Activated CD8-positive, alpha-beta memory T cell treated with anti-CD3 and anti-CD28 coated beads, Interleukin-2, amount 10 ng/mL, durations not matched to agents 7 days and 5 days (primary cell): Measurements from ENCODE around the gene MSX2. TPM values are rescaled to one million over a fixed set of nuclear protein-coding genes. Genes with fewer than 3 reads are reported as not detected.

ENCODE experiments used
- ATAC-seq: fragments of 150-1000 bp; cut with Tn5 transposase; one replicate; pipeline ENCODE4 v1.10.0; 2021; ENCODE audit warnings: moderate library complexity
- CTCF ChIA-PET: fragments of 350-600 bp; sonication (Branson Sonifier 250); formaldehyde crosslinking; loops from one replicate; lab custom pipeline; 2021; ENCODE audit warnings: antibody characterized with exemption; lab: Charles Lee
- DNase-seq: peaks from one replicate; pipeline ENCODE4 v3.0.0-alpha.2; 2020
- H3K27ac Mint-ChIP-seq: one replicate; pipeline ENCODE4 v1.8.0; 2021; ENCODE audit warnings: mild to moderate bottlenecking, mixed read lengths
- H3K27me3 Mint-ChIP-seq: one replicate; pipeline ENCODE4 v1.8.0; 2021; ENCODE audit warnings: mixed read lengths
- H3K36me3 Mint-ChIP-seq: one replicate; pipeline ENCODE4 v1.8.0; 2021; ENCODE audit warnings: mild to moderate bottlenecking, mixed read lengths
- H3K4me1 Mint-ChIP-seq: one replicate; pipeline ENCODE4 v1.8.0; 2021; ENCODE audit warnings: mixed read lengths
- H3K4me3 Mint-ChIP-seq: one replicate; pipeline ENCODE4 v1.8.0; 2021; ENCODE audit warnings: mild to moderate bottlenecking, moderate library complexity, mixed read lengths
- H3K9me3 Mint-ChIP-seq: one replicate; pipeline ENCODE4 v1.8.0; 2022; ENCODE audit warnings: low read depth, mixed read lengths
- total RNA-seq, 2 experiments: library from RNA; stranded (reverse); gene quantifications; one replicate each; pipeline ENCODE4 v1.2.3, GENCODE V29; 2021

Gene MSX2
- total RNA-seq, 2 experiments from 2014 or later, result not detected

DNA sequence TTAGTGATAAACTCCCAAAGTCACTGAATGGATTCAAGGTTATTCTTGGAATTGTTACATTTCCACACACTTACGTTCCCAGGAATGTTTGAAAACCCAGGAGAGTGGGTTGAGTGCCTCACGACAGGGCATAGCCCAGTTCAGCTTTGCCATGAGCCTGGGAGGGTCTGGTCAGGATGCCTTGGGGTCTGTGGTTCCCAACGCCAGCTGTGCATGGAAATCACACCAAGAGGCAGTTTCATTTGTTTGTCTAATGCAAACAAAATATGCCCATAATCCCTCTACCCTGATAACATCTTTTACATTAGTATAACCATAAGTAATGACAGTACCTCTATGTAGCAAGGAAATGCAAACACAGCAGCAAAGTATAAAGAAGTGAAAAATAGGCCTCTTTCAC is 25.3 kb upstream of the MSX2 start:
- Mint-ChIP-seq H3K4me1 (no peaks in the 10 kb centered on the region), H3K27ac (no peak overlapping the region), H3K4me3 (no peak overlapping the region), H3K27me3 (peaks cover 8% of the 10 kb centered on the region), H3K9me3 (no peaks in the 10 kb centered on the region), H3K36me3 (no peaks in the 10 kb centered on the region)
- CTCF ChIA-PET, result no interaction called here
- DNase-seq (no peak), ATAC-seq (no peak)

DNA sequence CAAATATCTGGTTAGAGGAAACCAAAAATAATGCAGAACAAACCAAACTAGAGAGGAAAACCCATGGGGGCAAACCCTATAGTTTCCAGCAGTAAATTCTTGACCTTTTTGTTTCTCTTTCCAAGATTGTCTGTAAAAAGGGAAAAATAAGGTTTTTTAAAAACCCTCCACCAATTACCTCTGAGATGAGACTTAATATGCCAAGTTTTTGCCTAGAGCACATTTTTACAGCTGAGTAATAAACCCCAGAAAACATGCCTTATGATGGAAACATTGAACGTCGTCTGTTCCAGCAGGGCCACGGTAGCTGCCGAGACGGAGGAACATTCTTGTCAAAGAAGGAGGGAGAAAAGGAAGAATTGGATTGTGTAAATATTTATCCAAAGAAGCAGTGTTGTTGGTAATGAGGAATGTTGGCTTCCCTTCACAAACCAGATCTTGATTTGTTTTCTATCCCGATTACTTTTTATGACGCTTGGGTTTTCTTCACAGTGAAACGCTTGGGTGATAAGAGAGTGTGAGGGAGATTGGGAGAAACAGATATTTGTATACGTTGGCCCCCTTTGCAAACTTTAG is 17.3 kb upstream of the MSX2 start:
- DNase-seq (no peak), ATAC-seq (no peak)
- H3K27me3 Mint-ChIP-seq, result no peaks in the 10 kb centered on the region
- H3K4me3 Mint-ChIP-seq, result no peak overlapping the region
- H3K27ac Mint-ChIP-seq, result no peak overlapping the region
- no peaks in the 10 kb centered on the region for H3K4me1 Mint-ChIP-seq
- CTCF ChIA-PET, result no interaction called here
- no peaks in the 10 kb centered on the region for H3K36me3 Mint-ChIP-seq
- peaks cover 2% of the 10 kb centered on the region for H3K9me3 Mint-ChIP-seq

DNA sequence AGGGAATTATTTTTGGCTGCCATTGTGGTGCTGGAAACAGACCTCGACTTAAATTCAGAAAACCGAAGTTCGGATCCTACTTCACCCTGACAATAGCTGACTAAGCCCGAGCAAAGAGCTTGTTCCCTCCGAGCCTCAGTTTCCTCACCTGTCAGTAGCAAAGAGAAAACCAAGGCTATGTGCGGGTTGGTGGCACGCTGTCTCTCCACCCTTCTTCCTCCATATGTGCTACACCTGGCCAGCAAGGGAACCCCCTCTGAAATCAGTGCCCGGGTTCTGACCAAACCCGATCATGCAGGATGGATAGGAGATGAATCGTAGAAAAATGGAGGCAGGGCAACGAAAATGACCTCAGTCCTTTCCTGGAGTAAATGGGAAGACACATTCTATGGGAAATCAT is 16.7 kb upstream of the MSX2 start:
- Mint-ChIP-seq H3K27me3 (no peaks in the 10 kb centered on the region), H3K27ac (no peak overlapping the region), H3K9me3 (peaks cover 2% of the 10 kb centered on the region), H3K4me3 (no peak overlapping the region), H3K4me1 (no peaks in the 10 kb centered on the region), H3K36me3 (no peaks in the 10 kb centered on the region)
- ATAC-seq (no peak), DNase-seq (no peak)
- CTCF ChIA-PET, result no interaction called here

DNA sequence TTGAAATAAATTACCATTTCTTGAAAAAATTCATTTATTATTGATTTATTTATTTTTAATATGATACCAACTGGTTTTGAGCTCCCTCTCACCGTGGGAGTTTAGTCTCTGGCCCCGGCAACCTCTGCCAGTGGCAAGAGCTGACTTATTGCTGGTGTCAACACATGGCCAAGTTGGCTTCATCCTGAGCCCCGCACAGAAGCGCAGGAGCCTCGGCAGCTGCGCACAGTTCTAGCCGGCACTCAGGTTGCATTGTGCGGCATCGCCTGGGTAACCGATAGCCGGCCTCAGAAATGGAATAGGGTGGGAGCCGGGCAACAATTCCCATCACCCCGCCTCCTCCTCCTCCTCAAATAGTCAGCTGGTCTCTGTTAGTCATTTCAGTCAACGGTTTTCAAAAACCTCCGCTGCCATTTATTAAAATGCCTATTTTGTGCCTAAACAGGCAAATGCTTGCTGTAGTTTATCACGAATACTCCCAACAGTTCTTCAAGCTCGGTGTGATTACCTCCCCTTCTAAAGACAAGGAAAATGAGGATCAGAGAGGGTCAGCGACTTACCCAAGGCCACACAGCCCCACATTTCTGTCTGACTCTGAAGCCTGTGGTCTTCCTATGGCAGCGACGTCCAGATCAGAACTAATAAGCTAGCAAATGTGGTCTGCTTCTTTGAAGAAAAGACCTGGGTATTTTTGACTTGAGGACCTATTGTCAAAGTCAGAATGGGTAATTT is 15.7 kb upstream of the MSX2 start:
- H3K4me3 Mint-ChIP-seq, result no peak overlapping the region
- CTCF ChIA-PET, result no interaction called here
- H3K36me3 Mint-ChIP-seq, result no peaks in the 10 kb centered on the region
- H3K27ac Mint-ChIP-seq, result no peak overlapping the region
- H3K9me3 Mint-ChIP-seq, result peaks cover 2% of the 10 kb centered on the region
- H3K4me1 Mint-ChIP-seq, result no peaks in the 10 kb centered on the region
- no peaks in the 10 kb centered on the region for H3K27me3 Mint-ChIP-seq
- ATAC-seq (no peak), DNase-seq (no peak)

DNA sequence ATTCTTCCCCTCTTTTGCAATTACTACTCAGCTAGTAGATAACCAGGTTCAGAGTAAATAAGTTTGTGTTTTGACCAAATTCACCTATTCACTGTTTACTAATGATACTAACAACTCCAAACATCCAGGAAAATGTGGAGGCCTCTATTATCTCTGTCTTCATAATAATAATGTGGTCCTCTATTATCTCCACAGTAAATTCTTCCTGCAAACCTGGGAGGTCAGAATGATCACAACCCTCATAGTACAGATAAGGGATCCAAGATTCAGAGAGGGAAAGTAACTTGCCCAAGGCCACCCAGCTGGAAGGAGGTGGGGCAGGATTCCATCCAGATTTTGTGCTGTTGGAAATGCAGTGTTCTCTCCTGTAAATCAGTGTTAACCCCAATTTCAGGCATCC is 9.6 kb upstream of the MSX2 start:
- H3K9me3 Mint-ChIP-seq, result peaks cover 2% of the 10 kb centered on the region
- CTCF ChIA-PET, result no interaction called here
- ATAC-seq (no peak), DNase-seq (no peak)
- no peak overlapping the region for H3K27ac Mint-ChIP-seq
- H3K4me1 Mint-ChIP-seq, result no peaks in the 10 kb centered on the region
- H3K36me3 Mint-ChIP-seq, result no peaks in the 10 kb centered on the region
- H3K27me3 Mint-ChIP-seq, result peaks cover 22% of the 10 kb centered on the region
- H3K4me3 Mint-ChIP-seq, result no peak overlapping the region

DNA sequence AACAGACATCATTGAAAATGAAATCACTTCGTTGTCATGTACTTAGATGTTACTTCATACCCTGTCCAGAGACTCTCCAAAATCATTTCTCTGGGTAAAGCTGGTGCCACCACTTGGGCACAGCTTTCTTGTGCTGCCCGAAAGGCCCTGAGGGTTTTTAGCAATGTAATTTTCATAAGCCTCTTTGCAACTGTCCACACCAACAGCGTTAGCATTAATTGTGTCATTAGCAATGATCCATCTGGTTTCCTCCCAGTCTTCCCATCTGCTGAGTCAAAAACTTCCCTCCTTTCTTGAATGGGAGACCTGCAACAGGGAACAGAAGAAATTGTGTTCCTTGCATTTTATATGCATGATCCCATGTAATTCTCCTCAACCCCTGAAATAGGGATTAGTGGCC is 8.6 kb upstream of the MSX2 start:
- no peaks in the 10 kb centered on the region for H3K4me1 Mint-ChIP-seq
- CTCF ChIA-PET, result no interaction called here
- peaks cover 33% of the 10 kb centered on the region for H3K27me3 Mint-ChIP-seq
- no peak overlapping the region for H3K4me3 Mint-ChIP-seq
- no peak overlapping the region for H3K27ac Mint-ChIP-seq
- DNase-seq, result no peak
- no peak for ATAC-seq
- H3K36me3 Mint-ChIP-seq, result no peaks in the 10 kb centered on the region
- no peaks in the 10 kb centered on the region for H3K9me3 Mint-ChIP-seq

DNA sequence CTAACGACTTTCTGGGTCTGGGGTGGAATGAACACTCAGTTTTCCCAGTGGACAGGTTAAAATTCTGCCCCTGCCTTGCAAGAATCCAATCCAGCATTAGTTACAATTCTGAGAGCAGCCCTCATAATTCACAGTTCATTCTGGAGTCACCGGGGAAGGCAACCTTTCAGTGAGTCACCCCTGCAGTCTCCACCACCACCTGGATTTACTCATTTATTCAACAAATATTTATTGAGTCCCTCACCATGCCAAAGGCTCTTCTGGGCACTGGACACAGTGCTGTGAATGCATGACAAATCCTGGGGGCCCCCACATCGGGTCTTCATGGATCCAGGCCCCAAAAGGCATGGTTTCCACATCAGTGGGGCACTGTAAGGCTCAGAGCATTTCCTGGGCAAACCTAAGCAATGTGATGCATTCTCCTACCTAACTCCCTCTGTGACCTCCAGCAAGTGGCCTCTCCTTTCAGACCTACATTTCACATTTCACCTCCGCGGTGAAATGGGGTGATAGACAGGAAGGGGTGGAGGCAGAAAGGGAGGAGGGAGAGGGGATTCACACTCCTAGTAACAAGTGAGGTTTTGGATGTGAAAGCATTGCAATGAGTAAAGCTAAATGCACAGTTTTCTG is 6.4 kb upstream of the MSX2 start:
- Mint-ChIP-seq H3K27ac (no peak overlapping the region), H3K4me3 (no peak overlapping the region), H3K4me1 (no peaks in the 10 kb centered on the region), H3K9me3 (no peaks in the 10 kb centered on the region), H3K27me3 (peaks cover 51% of the 10 kb centered on the region), H3K36me3 (no peaks in the 10 kb centered on the region)
- ATAC-seq (no peak), DNase-seq (no peak)
- CTCF ChIA-PET, result no interaction called here

DNA sequence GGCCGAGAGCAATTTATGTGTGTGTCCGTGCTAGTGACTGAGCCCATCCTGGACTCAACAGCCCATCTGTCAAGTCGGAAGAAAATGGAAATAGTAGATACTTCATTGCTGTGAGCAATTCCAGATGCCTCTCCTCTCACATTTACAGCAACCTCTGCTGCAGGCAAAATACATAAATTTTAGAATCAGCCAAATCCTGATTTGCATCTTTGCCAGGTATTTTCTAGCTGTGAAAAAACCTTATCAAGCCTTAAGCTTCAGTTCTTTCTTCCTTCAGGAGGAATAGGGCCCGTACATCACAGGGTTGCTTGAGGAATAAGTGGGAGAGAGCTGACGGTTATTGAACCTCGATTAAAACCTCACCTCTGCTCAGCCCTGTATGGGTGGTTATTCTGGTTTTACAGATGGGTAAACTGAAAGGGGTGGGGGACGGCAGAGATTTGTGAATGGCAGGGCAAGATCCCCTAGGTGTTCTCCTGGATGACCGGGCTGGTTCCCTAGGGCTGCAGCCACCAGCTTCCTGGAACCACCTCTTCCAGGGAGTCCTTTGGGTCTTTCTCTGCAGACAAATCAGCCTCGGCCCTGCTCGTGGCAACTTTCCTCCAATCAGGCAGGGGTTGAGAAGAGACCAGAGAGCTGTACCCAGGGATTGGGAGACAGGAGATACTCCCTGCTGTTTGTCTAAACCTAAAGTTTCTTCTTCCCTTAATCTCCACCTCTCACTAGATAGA is 5.3 kb upstream of the MSX2 start:
- H3K27me3 Mint-ChIP-seq, result peaks cover 62% of the 10 kb centered on the region
- H3K4me1 Mint-ChIP-seq, result peaks cover 2% of the 10 kb centered on the region
- ATAC-seq (no peak), DNase-seq (no peak)
- H3K27ac Mint-ChIP-seq, result no peak overlapping the region
- peaks cover 2% of the 10 kb centered on the region for H3K9me3 Mint-ChIP-seq
- H3K4me3 Mint-ChIP-seq, result no peak overlapping the region
- CTCF ChIA-PET, result no interaction called here
- peaks cover 4% of the 10 kb centered on the region for H3K36me3 Mint-ChIP-seq

DNA sequence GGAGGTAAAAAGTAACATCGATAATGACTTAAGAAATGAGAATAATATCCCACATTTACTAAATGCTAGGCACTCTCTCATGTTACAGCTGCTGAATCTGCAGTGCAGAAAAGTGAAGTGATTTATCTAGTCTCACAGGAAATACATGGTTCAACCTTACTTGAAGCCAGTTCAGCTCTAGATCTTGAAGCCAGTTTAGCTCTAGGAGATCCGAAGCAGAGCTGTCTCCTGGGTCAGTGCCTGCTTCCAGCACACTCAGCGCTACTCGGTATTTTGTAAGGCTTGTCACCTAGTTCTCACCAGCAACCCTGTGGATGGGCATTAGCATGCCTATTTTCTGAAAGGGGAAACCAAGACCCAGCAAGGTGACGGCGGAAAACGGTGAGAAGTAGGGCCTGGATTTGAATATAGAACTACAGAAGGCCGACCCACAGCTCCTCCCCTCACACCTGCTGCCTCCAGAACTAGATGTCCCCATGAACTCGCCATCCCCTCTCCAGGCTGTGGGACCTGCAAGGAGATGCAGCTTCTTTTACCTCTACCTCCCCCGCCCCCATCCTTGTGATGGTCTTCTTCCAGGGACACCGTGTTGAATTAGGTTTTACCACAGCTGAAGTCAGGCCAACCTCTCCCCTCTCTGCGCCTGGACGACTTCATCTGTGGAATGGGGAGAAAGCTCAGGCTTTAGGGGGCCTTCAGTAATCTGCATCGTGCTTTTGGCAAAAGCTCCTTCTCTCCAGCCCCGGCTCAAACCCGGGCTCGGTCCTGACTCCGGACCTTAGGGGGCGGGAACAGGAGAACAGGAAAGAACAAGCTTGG is 4.4 kb upstream of the MSX2 start:
- ATAC-seq (no peak), DNase-seq (no peak)
- Mint-ChIP-seq H3K9me3 (peaks cover 2% of the 10 kb centered on the region), H3K4me3 (no peak overlapping the region), H3K4me1 (peaks cover 2% of the 10 kb centered on the region), H3K27ac (no peak overlapping the region), H3K36me3 (peaks cover 5% of the 10 kb centered on the region), H3K27me3 (peaks cover 67% of the 10 kb centered on the region)
- CTCF ChIA-PET, result no interaction called here

DNA sequence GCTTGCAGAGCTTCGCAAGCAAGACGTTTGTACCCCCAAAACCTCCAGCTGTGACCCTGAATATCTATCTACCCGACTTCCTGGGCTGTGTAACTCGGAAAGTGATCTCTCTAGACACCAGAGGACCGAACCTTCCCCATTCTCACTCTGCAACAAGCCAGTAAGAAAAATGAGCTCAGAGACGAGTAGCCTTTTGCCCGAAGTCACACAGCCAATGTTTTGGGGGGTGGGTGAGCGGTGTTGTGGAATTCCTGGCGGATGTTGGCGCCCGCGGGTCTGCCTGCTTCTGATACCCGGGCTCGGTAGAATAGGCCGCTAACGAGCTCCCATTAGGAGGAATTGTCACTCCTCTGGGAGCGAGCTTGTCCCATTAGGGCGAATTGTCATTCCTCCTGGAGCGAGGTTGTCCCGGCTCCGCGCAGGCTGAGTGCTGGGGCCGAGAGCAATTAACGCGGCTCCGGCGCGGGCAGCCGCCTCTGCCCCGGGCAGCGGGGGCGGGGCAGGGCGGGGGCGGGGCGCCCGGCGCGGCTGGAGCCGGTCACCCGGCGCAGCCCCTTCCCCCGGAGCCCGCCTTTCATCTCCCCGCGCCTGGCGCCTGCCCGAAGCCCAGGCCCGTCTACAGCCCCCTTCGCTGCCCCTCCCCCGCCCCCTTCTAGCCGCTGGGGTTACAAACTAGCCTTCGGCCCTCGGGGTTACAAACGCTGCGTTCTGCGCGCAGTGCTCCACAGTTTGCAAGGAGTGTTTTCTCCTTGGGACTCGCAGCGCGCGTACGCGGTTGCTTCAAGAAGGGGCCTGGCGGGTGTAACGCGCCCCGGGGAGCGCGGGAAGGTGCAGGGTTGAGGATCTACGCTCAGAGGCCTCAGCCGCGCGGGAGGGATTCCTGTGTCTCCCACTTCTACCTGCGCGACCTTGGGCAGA is 3.5 kb upstream of the MSX2 start:
- CTCF ChIA-PET, result no interaction called here
- Mint-ChIP-seq H3K27ac (no peak overlapping the region), H3K27me3 (peaks cover 76% of the 10 kb centered on the region), H3K4me1 (peaks cover 2% of the 10 kb centered on the region), H3K9me3 (peaks cover 2% of the 10 kb centered on the region), H3K36me3 (peaks cover 5% of the 10 kb centered on the region), H3K4me3 (no peak overlapping the region)
- ATAC-seq (no peak), DNase-seq (no peak)

DNA sequence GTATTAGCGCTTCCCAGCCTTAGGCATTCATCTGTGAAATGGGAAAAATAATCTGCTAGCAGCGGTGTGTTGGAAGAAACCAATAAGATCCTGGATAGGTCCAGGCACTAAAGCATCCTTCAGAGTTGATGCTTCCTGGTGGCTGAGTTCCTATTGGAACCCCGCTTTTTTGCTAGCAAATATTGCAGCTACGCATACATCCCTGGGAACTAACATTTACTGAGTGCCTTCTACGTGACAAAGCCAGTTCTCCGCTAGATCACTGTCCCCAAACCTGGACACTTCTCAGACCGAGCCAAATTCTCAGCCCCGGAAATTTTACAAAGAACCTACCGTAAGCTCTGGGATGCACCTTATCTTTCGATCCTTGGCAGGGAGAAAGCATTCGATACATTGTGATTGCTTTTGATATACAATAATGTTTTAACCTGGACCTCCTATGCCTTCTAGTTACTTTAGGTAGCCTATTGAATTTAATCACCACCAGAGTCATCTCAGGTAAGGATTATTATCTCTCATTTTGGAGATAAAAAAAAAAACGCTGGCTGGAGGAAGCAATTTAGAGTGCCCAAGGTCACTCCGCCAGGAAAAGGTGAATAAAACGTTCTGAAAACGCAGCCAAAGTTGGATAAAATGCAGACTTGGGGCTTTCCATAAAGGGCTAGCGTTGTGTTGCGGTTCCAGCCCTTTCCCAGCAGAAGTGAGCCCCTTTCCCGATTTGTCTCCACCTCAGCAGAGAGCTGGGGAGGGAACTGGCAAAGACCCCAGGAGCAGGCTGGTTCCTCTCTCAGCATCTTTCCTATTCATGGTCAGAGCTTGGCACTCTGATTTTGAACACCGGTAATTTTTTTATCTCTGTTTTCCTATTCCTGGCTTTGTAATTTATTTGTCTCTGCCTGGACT is 2.6 kb upstream of the MSX2 start:
- CTCF ChIA-PET, result no interaction called here
- peaks cover 5% of the 10 kb centered on the region for H3K36me3 Mint-ChIP-seq
- H3K4me1 Mint-ChIP-seq, result peaks cover 2% of the 10 kb centered on the region
- H3K4me3 Mint-ChIP-seq, result no peak overlapping the region
- H3K9me3 Mint-ChIP-seq, result peaks cover 2% of the 10 kb centered on the region
- ATAC-seq (no peak), DNase-seq (no peak)
- peaks cover 80% of the 10 kb centered on the region for H3K27me3 Mint-ChIP-seq
- H3K27ac Mint-ChIP-seq, result no peak overlapping the region

DNA sequence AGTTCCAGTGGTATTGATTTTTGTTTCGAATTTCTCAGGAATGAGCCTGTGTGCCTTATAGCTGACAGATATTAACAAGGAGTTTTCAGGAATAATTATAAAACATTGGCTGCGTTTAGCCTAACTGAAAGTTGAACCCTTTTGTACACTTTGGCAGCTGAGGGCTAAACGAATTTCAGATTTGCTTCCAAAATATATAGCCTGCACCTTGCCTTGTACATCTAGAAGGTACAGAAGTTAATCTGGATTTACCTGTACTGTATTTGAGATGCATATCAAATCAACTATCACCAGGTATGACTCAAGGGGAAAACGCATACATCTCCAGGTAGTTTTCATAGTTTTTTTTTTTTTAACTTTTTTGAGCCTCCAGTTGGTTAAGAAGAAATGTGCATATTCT is 1.9 kb upstream of the MSX2 start:
- no peak overlapping the region for H3K4me3 Mint-ChIP-seq
- peaks cover 2% of the 10 kb centered on the region for H3K4me1 Mint-ChIP-seq
- DNase-seq (no peak), ATAC-seq (no peak)
- peaks cover 86% of the 10 kb centered on the region for H3K27me3 Mint-ChIP-seq
- peaks cover 5% of the 10 kb centered on the region for H3K36me3 Mint-ChIP-seq
- CTCF ChIA-PET, result no interaction called here
- H3K27ac Mint-ChIP-seq, result no peak overlapping the region
- H3K9me3 Mint-ChIP-seq, result peaks cover 2% of the 10 kb centered on the region
